PC-9 (cell line): ENCODE data around the gene FAM9A.

Source experiments
- EZH2 ChIP-seq: fragments of 200-600 bp; sonication (generic); IDR thresholded peaks from 2 replicates; pipeline ENCODE4 v1.8.0; 2017; ENCODE audit warnings: antibody characterized with exemption, low read depth
- TF ChIP-seq, protein P1 (sequence below): fragments of 200-600 bp; sonication (generic); conservative IDR thresholded peaks from 2 replicates; pipeline ENCODE4 v1.6.1; 2017; ENCODE audit warnings: mixed run types, antibody characterized with exemption, mild to moderate bottlenecking, moderate library complexity

GRCh38 chrX:8811611-8812010, 10.4 kb upstream of the FAM9A start:
- TF ChIP-seq, protein P1, sequence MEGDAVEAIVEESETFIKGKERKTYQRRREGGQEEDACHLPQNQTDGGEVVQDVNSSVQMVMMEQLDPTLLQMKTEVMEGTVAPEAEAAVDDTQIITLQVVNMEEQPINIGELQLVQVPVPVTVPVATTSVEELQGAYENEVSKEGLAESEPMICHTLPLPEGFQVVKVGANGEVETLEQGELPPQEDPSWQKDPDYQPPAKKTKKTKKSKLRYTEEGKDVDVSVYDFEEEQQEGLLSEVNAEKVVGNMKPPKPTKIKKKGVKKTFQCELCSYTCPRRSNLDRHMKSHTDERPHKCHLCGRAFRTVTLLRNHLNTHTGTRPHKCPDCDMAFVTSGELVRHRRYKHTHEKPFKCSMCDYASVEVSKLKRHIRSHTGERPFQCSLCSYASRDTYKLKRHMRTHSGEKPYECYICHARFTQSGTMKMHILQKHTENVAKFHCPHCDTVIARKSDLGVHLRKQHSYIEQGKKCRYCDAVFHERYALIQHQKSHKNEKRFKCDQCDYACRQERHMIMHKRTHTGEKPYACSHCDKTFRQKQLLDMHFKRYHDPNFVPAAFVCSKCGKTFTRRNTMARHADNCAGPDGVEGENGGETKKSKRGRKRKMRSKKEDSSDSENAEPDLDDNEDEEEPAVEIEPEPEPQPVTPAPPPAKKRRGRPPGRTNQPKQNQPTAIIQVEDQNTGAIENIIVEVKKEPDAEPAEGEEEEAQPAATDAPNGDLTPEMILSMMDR: no peak
- TF ChIP-seq EZH2: no peak
